ENCODE measurements around the gene CELA2A. TPM values are rescaled to one million over a fixed set of nuclear protein-coding genes. Genes with fewer than 3 reads are reported as not detected.

The CELA2A gene
- total RNA-seq, 1 experiment from 2014 or later: 0.72 TPM

DNA sequence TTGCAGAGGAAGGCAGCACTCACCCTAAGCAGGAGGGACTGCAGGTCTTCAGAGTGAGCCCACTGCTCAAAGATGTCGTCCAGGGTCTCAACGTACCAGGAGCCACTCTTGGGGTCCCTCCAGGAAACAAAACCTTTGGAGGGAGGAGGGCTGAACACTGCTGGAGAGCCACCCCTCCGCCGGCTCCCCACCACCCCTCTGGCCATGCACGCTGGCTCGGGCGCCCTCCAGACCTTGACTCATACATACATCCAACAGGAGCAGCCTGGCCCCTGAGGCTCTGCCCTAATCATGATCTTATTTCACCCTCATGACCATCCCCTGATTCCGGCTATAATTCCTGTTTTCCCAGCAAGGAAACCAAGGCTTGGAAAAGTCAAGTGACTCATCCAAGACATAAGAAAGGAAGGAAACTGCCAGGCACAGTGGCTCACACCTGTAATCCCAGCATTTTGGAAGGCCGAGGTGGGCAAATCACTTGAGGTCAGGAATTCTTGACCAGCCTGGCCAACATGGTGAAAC lies 37.4 kb downstream of the CELA2A start:
- intact Hi-C loops (cut with micrococcal nuclease; ENCODE audit: unreplicated experiment) (no loop called here), in situ Hi-C loops (cut with HindIII; ENCODE audit: low pct_unique_long_range_greater_than_20kb, low sequenced_read_pairs) (no loop called here)
- H3K4me1 ChIP-seq (ENCODE audit: control insufficient read depth, insufficient read depth, low read length): no peaks in the 10 kb centered on the region
- no TSS peak for BruUV-seq (replicated peaks)
- H3K27me3 ChIP-seq (ENCODE audit: control insufficient read depth, insufficient read depth, low read length): no peaks in the 10 kb centered on the region
- H3K9me3 ChIP-seq (ENCODE audit: control insufficient read depth, insufficient read depth, low read depth, low read length): no peaks in the 10 kb centered on the region
- POLR2A ChIA-PET: no interaction called here
- TF ChIP-seq, protein P1, sequence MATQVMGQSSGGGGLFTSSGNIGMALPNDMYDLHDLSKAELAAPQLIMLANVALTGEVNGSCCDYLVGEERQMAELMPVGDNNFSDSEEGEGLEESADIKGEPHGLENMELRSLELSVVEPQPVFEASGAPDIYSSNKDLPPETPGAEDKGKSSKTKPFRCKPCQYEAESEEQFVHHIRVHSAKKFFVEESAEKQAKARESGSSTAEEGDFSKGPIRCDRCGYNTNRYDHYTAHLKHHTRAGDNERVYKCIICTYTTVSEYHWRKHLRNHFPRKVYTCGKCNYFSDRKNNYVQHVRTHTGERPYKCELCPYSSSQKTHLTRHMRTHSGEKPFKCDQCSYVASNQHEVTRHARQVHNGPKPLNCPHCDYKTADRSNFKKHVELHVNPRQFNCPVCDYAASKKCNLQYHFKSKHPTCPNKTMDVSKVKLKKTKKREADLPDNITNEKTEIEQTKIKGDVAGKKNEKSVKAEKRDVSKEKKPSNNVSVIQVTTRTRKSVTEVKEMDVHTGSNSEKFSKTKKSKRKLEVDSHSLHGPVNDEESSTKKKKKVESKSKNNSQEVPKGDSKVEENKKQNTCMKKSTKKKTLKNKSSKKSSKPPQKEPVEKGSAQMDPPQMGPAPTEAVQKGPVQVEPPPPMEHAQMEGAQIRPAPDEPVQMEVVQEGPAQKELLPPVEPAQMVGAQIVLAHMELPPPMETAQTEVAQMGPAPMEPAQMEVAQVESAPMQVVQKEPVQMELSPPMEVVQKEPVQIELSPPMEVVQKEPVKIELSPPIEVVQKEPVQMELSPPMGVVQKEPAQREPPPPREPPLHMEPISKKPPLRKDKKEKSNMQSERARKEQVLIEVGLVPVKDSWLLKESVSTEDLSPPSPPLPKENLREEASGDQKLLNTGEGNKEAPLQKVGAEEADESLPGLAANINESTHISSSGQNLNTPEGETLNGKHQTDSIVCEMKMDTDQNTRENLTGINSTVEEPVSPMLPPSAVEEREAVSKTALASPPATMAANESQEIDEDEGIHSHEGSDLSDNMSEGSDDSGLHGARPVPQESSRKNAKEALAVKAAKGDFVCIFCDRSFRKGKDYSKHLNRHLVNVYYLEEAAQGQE (IDR thresholded peaks at IDR 0.05; ENCODE audit: insufficient read depth in 1 of 2, low read depth in 2 of 2, low read length in 1 of 2): no peak
- no peak for TF ChIP-seq CTCF (IDR thresholded peaks at IDR 0.05)
- no peak for TF ChIP-seq POLR2AphosphoS5 (IDR thresholded peaks at IDR 0.05; ENCODE audit: low read depth, low read length)
- no peak for TF ChIP-seq TCF7L2 (IDR thresholded peaks at IDR 0.05; ENCODE audit: low read depth, low read length)
- TF ChIP-seq SIN3A (IDR thresholded peaks at IDR 0.05; ENCODE audit: borderline replicate concordance, insufficient read depth, low read depth, low read length): no peak
- H3K36me3 ChIP-seq (ENCODE audit: control insufficient read depth, insufficient read depth, low read length): no peaks in the 10 kb centered on the region
- DNase-seq (ENCODE audit: low read depth, low spot score) (no peak), ATAC-seq (no peak)
- H3K4me3 ChIP-seq (ENCODE audit: low read depth in 2 of 2, low read length in 2 of 2): no peak overlapping the region
- CTCF ChIA-PET: interaction anchor here (0.6 kb wide), 2 partner anchors 30 to 171 kb away, joined by 3 to 7 read pairs; partner anchors contain the start of gene CASP9
- no peak overlapping the region for H3K27ac ChIP-seq (ENCODE audit: low read length)

GRCh38 chr1:15500184-15501178 lies 43.9 kb downstream of the CELA2A start:
- DNase-seq (ENCODE audit: low read depth, low spot score) (no peak), ATAC-seq (no peak)
- Histone ChIP-seq H3K36me3 (ENCODE audit: control insufficient read depth, insufficient read depth, low read length) (no peaks in the 10 kb centered on the region), H3K27ac (ENCODE audit: low read length) (no peak overlapping the region), H3K9me3 (ENCODE audit: control insufficient read depth, insufficient read depth, low read depth, low read length) (no peaks in the 10 kb centered on the region), H3K27me3 (ENCODE audit: control insufficient read depth, insufficient read depth, low read length) (no peaks in the 10 kb centered on the region), H3K4me1 (ENCODE audit: control insufficient read depth, insufficient read depth, low read length) (no peaks in the 10 kb centered on the region), H3K4me3 (ENCODE audit: low read depth in 2 of 2, low read length in 2 of 2) (no peak overlapping the region)
- ChIA-PET CTCF (no interaction called here), POLR2A (no interaction called here)
- intact Hi-C loops (cut with micrococcal nuclease; ENCODE audit: unreplicated experiment): loop anchor here (5.0 to 10.0 kb wide), 2 partner anchors 66 to 178 kb away; partner anchors contain the start of gene CTRC
- BruUV-seq (replicated peaks): no TSS peak
- TF ChIP-seq, protein P1 (IDR thresholded peaks at IDR 0.05; ENCODE audit: insufficient read depth in 1 of 2, low read depth in 2 of 2, low read length in 1 of 2): no peak
- TF ChIP-seq TCF7L2 (IDR thresholded peaks at IDR 0.05; ENCODE audit: low read depth, low read length) (no peak), POLR2AphosphoS5 (IDR thresholded peaks at IDR 0.05; ENCODE audit: low read depth, low read length) (no peak), SIN3A (IDR thresholded peaks at IDR 0.05; ENCODE audit: borderline replicate concordance, insufficient read depth, low read depth, low read length) (no peak), CTCF (IDR thresholded peaks at IDR 0.05) (no peak)
- in situ Hi-C loops (cut with HindIII; ENCODE audit: low pct_unique_long_range_greater_than_20kb, low sequenced_read_pairs): no loop called here
